Thoracic aorta (tissue), 2 donors: Measurements from ENCODE around the gene CEP126. TPM values are rescaled to one million over a fixed set of nuclear protein-coding genes. Genes with fewer than 3 reads are reported as not detected.

Experiments
- ATAC-seq: fragments of 150-250 bp; one replicate; pipeline ENCODE4 v1.8.0; 2017; ENCODE audit warnings: low read depth; ENCODE audit not compliant: insufficient number of reproducible peaks, low FRiP score
- DNase-seq: peaks from one replicate; pipeline ENCODE4 v3.0.0-alpha.2; 2020; ENCODE audit warnings: low spot score
- H3K27ac ChIP-seq, 2 donors: fragments of 200-600 bp; sonication (generic); 1 replicate in 1 of 2; 2 replicates in 1 of 2; pipeline ENCODE4 v1.5.1; 2016; ENCODE audit warnings: mild to moderate bottlenecking in 2 of 2, moderate library complexity in 2 of 2
- H3K27me3 ChIP-seq: fragments of 200-600 bp; sonication (generic); replicated peaks from 2 replicates; pipeline ENCODE4 v1.6.0; 2016; ENCODE audit warnings: mild to moderate bottlenecking; ENCODE audit not compliant: insufficient read depth
- H3K36me3 ChIP-seq: fragments of 200-600 bp; sonication (generic); one replicate; pipeline ENCODE4 v1.5.1; 2016
- H3K4me1 ChIP-seq, 2 donors: fragments of 200-600 bp; sonication (generic); 1 replicate in 1 of 2; 2 replicates in 1 of 2; pipeline versions ENCODE4 v1.5.1 to v1.6.0; 2016; ENCODE audit warnings: low read depth in 2 of 2, mild to moderate bottlenecking in 1 of 2; ENCODE audit not compliant: control insufficient read depth in 1 of 2
- H3K4me3 ChIP-seq: fragments of 200-600 bp; sonication (generic); 2 replicates; pipeline ENCODE4 v1.5.1; 2016; ENCODE audit warnings: mild to moderate bottlenecking
- H3K9me3 ChIP-seq: fragments of 200-600 bp; sonication (generic); 2 replicates; pipeline ENCODE4 v1.5.1; 2016
- total RNA-seq, 2 donors: library from RNA; depleted of rRNA; stranded (reverse); fragments of >200 nt; gene quantifications; one replicate each; pipeline versions ENCODE4 v1.1.0 to v1.2.3, GENCODE V29; 2016
- TF ChIP-seq, protein P1 (sequence below): fragments of 200-600 bp; sonication (generic); IDR thresholded peaks from one replicate; pipeline ENCODE4 v1.5.1; 2019; ENCODE audit warnings: antibody characterized with exemption

The CEP126 gene
- total RNA-seq, 2 donors from 2014 or later, result 11.3 to 13.0 TPM

DNA sequence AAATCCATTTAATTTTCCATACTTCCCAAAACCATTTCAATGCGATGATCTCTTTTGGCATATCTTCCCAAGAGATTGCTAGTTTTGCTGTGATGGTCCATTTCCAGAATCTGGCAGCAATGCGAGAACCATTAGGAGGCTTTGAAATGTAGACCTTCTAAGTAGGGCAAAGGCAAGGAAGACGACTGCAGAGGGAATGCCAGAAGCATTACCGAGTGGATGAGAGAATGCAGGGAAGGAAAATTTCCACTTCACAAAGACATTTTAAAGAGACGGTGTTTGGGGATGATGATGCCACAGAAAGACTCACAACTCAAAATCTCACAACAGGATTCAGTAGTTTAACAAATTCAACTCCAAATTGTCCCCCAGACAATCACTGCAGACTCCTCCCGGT, 471 bp upstream of the CEP126 start:
- H3K36me3 ChIP-seq, result no peaks in the 10 kb centered on the region
- H3K9me3 ChIP-seq, result no peaks in the 10 kb centered on the region
- peak overlapping the region; percentile 81 for H3K4me3 ChIP-seq
- DNase-seq, result no peak
- TF ChIP-seq, protein P1, sequence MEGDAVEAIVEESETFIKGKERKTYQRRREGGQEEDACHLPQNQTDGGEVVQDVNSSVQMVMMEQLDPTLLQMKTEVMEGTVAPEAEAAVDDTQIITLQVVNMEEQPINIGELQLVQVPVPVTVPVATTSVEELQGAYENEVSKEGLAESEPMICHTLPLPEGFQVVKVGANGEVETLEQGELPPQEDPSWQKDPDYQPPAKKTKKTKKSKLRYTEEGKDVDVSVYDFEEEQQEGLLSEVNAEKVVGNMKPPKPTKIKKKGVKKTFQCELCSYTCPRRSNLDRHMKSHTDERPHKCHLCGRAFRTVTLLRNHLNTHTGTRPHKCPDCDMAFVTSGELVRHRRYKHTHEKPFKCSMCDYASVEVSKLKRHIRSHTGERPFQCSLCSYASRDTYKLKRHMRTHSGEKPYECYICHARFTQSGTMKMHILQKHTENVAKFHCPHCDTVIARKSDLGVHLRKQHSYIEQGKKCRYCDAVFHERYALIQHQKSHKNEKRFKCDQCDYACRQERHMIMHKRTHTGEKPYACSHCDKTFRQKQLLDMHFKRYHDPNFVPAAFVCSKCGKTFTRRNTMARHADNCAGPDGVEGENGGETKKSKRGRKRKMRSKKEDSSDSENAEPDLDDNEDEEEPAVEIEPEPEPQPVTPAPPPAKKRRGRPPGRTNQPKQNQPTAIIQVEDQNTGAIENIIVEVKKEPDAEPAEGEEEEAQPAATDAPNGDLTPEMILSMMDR, result no peak
- H3K4me1 ChIP-seq, result peaks cover 3 to 31% of the 10 kb centered on the region in 2 donors
- H3K27me3 ChIP-seq, result no peaks in the 10 kb centered on the region
- no peak for ATAC-seq
- peak overlapping the region; percentile 89 to 93 for H3K27ac ChIP-seq

DNA sequence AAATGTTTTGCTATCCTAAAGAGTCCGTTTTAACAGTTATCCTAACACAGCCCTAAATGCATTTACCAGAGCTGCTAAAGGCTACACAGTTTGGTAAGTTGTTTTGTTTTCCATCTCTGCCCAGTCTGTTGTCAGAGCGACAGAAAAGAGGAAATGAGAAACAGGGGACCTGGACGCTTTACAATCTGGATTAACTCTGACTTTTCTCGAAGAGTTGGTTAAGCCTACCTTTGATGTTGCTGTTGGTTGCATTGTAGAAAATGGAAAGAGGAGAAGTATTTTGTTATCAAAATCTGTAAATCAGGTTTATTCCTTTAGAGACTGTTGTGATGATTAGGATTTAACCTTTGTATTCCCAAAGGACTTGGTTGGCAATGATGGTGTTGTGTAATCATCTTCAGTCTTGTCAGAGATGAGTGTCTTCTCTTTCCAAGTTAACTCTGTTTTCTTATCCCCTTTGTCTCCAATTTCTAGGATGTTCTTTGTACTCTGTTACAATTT, 1.0 kb downstream of the CEP126 start:
- peaks cover 3 to 31% of the 10 kb centered on the region in 2 donors for H3K4me1 ChIP-seq
- peak overlapping the region; percentile 81 for H3K4me3 ChIP-seq
- no peaks in the 10 kb centered on the region for H3K36me3 ChIP-seq
- peak overlapping the region; percentile 89 to 93 for H3K27ac ChIP-seq
- DNase-seq, result no peak
- ATAC-seq, result peak; percentile 62
- TF ChIP-seq, protein P1, result no peak
- no peaks in the 10 kb centered on the region for H3K9me3 ChIP-seq
- H3K27me3 ChIP-seq, result no peaks in the 10 kb centered on the region

DNA sequence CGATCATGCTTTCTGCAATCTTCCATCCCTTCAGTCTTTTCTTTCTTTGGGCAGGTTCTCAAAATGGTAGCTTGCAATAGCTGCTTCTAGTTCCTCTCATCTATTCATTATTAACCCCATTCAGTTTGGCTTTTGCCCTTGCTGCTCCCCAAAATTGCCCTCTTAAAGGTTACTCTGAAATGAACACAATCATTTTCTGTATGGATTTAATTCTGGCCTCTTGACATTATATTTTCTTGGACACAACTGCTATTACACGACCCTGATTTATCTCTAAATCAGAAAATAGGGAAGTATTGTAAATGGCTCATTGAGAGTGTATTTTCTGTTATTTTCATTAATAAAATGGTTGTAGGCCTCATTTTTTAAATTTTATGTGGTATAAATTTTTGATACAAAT, 1.6 kb downstream of the CEP126 start, which contains the start of gene ANGPTL5:
ANGPTL5 (minus strand) TSS at position 101 of the 400 bp plus-strand sequence. CDS start 8,613 bp downstream, outside the sequence.
- DNase-seq, result no peak
- H3K4me1 ChIP-seq, result peaks cover 3 to 31% of the 10 kb centered on the region in 2 donors
- ATAC-seq, result no peak
- peak within 1 kb of the TSS; percentile 89 to 93 for H3K27ac ChIP-seq
- no peaks in the 10 kb centered on the region for H3K36me3 ChIP-seq
- no peaks in the 10 kb centered on the region for H3K9me3 ChIP-seq
- peak within 1 kb of the TSS; percentile 81 for H3K4me3 ChIP-seq
- no peaks in the 10 kb centered on the region for H3K27me3 ChIP-seq
- TF ChIP-seq, protein P1, result no peak

DNA sequence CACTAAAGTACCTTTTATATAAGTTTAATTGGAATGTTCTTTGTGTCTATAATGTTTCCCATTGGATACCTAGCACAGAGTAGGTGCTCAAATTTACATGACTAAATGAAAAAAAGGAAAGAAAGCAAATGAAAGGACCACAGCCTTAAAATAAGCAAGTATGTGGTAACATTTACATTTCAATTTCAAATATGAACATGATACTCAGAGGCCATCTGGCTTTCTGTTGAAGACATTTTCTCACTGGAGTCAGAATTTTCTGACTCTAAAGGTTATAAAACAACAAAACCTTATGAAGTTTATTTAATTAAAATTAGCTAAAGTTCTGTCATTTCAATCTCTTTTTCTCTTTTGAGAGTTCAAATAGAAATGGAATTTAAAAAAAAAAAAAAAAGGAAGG, 2.4 kb downstream of the CEP126 start:
- TF ChIP-seq, protein P1, result no peak
- H3K4me1 ChIP-seq, result peaks cover 3 to 31% of the 10 kb centered on the region in 2 donors
- H3K27me3 ChIP-seq, result no peaks in the 10 kb centered on the region
- H3K4me3 ChIP-seq, result no peak overlapping the region
- H3K36me3 ChIP-seq, result no peaks in the 10 kb centered on the region
- ATAC-seq, result no peak
- DNase-seq, result no peak
- H3K9me3 ChIP-seq, result no peaks in the 10 kb centered on the region
- H3K27ac ChIP-seq, result peak overlapping the region in 1 of 2 donors; percentile 93

DNA sequence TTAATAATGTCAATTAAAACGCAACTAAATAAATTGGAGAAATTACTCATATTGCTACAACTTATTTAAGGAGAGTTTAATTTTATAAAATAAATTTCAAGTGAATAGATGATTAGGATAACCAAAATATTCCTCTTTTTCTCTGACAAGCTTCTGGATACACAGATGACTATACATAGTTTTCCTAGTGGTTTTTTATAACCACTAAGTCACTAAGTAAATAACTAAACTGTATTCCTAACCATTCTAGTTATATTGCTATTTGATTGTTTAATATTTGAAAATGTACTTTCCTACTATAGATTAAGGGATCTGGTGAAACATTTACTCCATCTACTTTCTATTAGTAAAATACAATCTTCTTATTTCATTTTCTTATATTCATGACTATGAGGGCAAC, 6.2 kb downstream of the CEP126 start:
- TF ChIP-seq, protein P1, result no peak
- Histone ChIP-seq H3K27me3 (no peaks in the 10 kb centered on the region), H3K36me3 (no peaks in the 10 kb centered on the region), H3K9me3 (no peaks in the 10 kb centered on the region), H3K4me1 (peaks cover 0 to 14% of the 10 kb centered on the region in 2 donors), H3K27ac (no peak overlapping the region), H3K4me3 (no peak overlapping the region)
- ATAC-seq (no peak), DNase-seq (no peak)
